Transverse colon (tissue), 4 donors: ENCODE measurements around the gene CCDC159. TPM values are rescaled to one million over a fixed set of nuclear protein-coding genes. Genes with fewer than 3 reads are reported as not detected.
A peak's percentile ranks its signal among the peaks of the same experiment; 100 is the strongest.

Experiments used
- DNase-seq: peaks from one replicate; pipeline ENCODE4 v3.0.0-alpha.2; 2019
- H3K27ac ChIP-seq, 4 donors: fragments of 200-600 bp; sonication (generic); 2 replicates each; pipeline ENCODE4 v1.5.1; 2016 to 2018; ENCODE audit warnings: inconsistent platforms in 4 of 4
- H3K27me3 ChIP-seq: fragments of 200-600 bp; sonication (generic); 2 replicates; pipeline ENCODE4 v1.5.1; 2017; ENCODE audit warnings: inconsistent platforms
- H3K36me3 ChIP-seq, 4 donors: fragments of 200-600 bp; sonication (generic); 2 replicates each; pipeline ENCODE4 v1.5.1; 2017 to 2019; ENCODE audit warnings: inconsistent platforms in 4 of 4
- H3K4me1 ChIP-seq, 4 donors: fragments of 200-600 bp; sonication (generic); 2 replicates each; pipeline ENCODE4 v1.5.1; 2017 to 2020; ENCODE audit warnings: inconsistent platforms in 4 of 4
- H3K4me3 ChIP-seq, 4 donors: fragments of 200-600 bp; sonication (generic); 1 replicate in 1 of 4; 2 replicates in 3 of 4; pipeline versions ENCODE4 v1.5.1 to v1.6.1; 2017 to 2019; ENCODE audit warnings: inconsistent platforms in 4 of 4
- H3K9me3 ChIP-seq, 2 donors: fragments of 200-600 bp; sonication (generic); 2 replicates each; pipeline ENCODE4 v1.5.1; 2017 to 2019; ENCODE audit warnings: inconsistent platforms in 2 of 2
- CTCF ChIP-seq, 5 experiments: fragments of 200-600 bp in 3 of 5; fragments of 450-650 bp in 2 of 5; sonication (generic) in 3 of 5; IDR thresholded peaks; 1 replicate in 2 of 5; 2 replicates in 3 of 5; pipeline ENCODE4 v1.5.1; 2016 to 2017; ENCODE audit warnings: antibody characterized with exemption in 5 of 5, inconsistent platforms in 3 of 5, mild to moderate bottlenecking in 2 of 5, moderate library complexity in 1 of 5
- EP300 ChIP-seq: sonication (generic); formaldehyde crosslinking; IDR thresholded peaks from one replicate; pipeline ENCODE4 v1.6.1; 2017; ENCODE audit warnings: antibody characterized with exemption, low read depth
- POLR2A ChIP-seq: fragments of 450-650 bp; IDR thresholded peaks from one replicate; pipeline ENCODE4 v1.6.1; 2016; ENCODE audit warnings: antibody characterized with exemption, mild to moderate bottlenecking, moderate library complexity
- POLR2AphosphoS5 ChIP-seq, 3 donors: sonication (generic); formaldehyde crosslinking; IDR thresholded peaks; one replicate each; pipeline ENCODE4 v1.6.1; 2016; ENCODE audit warnings: antibody characterized with exemption in 3 of 3
- WGBS, 2 donors: methylation state at CpG; one replicate each; pipeline ENCODE4 v1.1.5; 2018; ENCODE audit warnings: low coverage in 1 of 2; 5-methylcytosine and 5-hydroxymethylcytosine counted together
- in situ Hi-C, 4 donors: fragments of 200-750 bp; cut with MboI; loops; one replicate each; pipeline versions ENCODE4 v1.15.0 to v1.15.1; 2017; ENCODE audit warnings: low sequenced_read_pairs in 3 of 4, low pct_ligation_motif_present in 1 of 4, low pct_unique_long_range_greater_than_20kb in 1 of 4
- intact Hi-C: fragments of 100-400 bp; cut with DNase I; formaldehyde crosslinking; loops from one replicate; pipeline ENCODE4 v1.15.1; 2023; ENCODE audit warnings: low total_unique reads
- total RNA-seq, 4 donors: library from RNA; depleted of rRNA; stranded (reverse); fragments of >200 nt; gene quantifications; one replicate each; pipeline ENCODE4 v1.1.0, GENCODE V29; 2016

CCDC159 gene
- total RNA-seq, 4 donors from 2014 or later: 13.8 to 1,153 (median 26.1) TPM

GRCh38 chr19:11356074-11356397 is 9.7 kb downstream of the CCDC159 start:
- Histone ChIP-seq H3K36me3 (no peaks in the 10 kb centered on the region), H3K27me3 (no peaks in the 10 kb centered on the region), H3K4me1 (peaks cover 0 to 12% (median 8%) of the 10 kb centered on the region in 4 donors), H3K9me3 (no peaks in the 10 kb centered on the region), H3K4me3 (peak overlapping the region in 2 of 4 donors; percentile 56 to 60), H3K27ac (peak overlapping the region in 1 of 4 donors; percentile 60)
- intact Hi-C loops: no loop called here
- in situ Hi-C loops: no loop called here
- WGBS, 2 donors: 86% methylated on average over 6 of the region's 6 CpGs; no CpG with 5 or more reads in 1 of the 2 donors
- TF ChIP-seq CTCF (IDR thresholded peaks at IDR 0.05): no peak
- no peak for TF ChIP-seq POLR2AphosphoS5 (IDR thresholded peaks at IDR 0.05)
- no peak for TF ChIP-seq POLR2A
- no peak for TF ChIP-seq EP300
- DNase-seq: no peak

DNA sequence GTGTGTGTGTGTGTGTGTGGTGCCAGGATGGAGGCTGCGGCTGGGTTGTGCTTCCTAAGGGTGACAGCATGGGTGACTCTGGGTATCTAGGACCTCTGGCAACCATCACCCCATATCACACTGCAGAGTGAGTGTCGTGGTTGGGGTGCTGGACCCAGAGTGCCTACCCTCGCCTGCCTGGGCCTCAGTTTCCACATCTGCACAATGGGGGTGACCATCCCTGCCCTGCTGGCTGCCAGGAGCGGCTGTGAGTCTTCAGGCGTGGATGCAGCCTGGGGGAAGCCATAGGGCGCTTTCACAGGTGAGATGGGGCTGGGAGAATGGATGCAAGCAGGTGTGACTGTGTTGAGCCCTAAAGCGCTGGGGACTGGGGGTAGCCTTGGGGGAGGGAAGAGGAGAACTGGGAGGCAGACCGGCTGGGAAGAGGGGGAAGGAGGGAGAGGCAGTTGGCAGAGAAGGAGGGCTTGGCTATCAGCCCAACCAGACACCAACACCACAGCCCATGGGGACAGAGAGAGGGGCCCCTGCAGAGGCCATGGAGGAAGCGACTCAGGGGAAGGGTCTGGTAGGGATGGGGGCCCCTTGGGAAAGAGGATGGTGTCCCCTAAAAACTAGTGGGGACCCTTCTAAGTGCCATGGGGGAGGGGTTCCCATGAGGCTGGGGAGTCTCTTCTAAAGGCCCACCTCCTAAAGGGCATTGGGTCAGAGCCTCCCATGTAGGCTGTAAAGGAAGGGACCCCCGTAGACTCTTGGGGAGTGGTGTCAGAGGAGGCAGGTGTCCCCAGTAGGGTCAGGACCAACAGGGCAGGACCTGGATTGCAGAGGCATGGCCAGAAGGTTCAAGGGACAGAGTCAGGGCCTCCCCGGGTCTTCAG is 10.6 kb downstream of the CCDC159 start:
- Histone ChIP-seq H3K36me3 (no peaks in the 10 kb centered on the region), H3K9me3 (no peaks in the 10 kb centered on the region), H3K27ac (no peak overlapping the region), H3K27me3 (no peaks in the 10 kb centered on the region), H3K4me1 (peaks cover 0 to 14% (median 12%) of the 10 kb centered on the region in 4 donors), H3K4me3 (no peak overlapping the region)
- in situ Hi-C loops (no loop called here), intact Hi-C loops (no loop called here)
- no peak for DNase-seq
- WGBS, 2 donors: 67 to 83% methylated on average over 3 to 11 of the region's 11 CpGs
- no peak for TF ChIP-seq EP300
- TF ChIP-seq POLR2A: no peak
- TF ChIP-seq CTCF (IDR thresholded peaks at IDR 0.05): no peak
- no peak for TF ChIP-seq POLR2AphosphoS5 (IDR thresholded peaks at IDR 0.05)

GRCh38 chr19:11359421-11359820 is 13.1 kb downstream of the CCDC159 start:
- Histone ChIP-seq H3K9me3 (no peaks in the 10 kb centered on the region), H3K27ac (no peak overlapping the region), H3K36me3 (peaks cover 0 to 5% (median 0%) of the 10 kb centered on the region in 4 donors), H3K4me3 (no peak overlapping the region), H3K4me1 (peaks cover 0 to 16% (median 13%) of the 10 kb centered on the region in 4 donors), H3K27me3 (no peaks in the 10 kb centered on the region)
- in situ Hi-C loops: no loop called here
- no peak for DNase-seq
- intact Hi-C loops: no loop called here
- TF ChIP-seq POLR2A: no peak
- TF ChIP-seq POLR2AphosphoS5 (IDR thresholded peaks at IDR 0.05): no peak
- no peak for TF ChIP-seq EP300
- TF ChIP-seq CTCF (IDR thresholded peaks at IDR 0.05): no peak
- 87% methylated on average over 11 of the region's 11 CpGs; no CpG with 5 or more reads in 1 of the 2 donors for WGBS, 2 donors

GRCh38 chr19:11361037-11361770 is 14.9 kb downstream of the CCDC159 start:
- in situ Hi-C loops (no loop called here), intact Hi-C loops (no loop called here)
- peaks cover 0 to 9% (median 5%) of the 10 kb centered on the region in 4 donors for H3K4me1 ChIP-seq
- WGBS, 2 donors: 29 to 59% methylated on average over 6 to 43 of the region's 43 CpGs
- H3K9me3 ChIP-seq: no peaks in the 10 kb centered on the region
- no peaks in the 10 kb centered on the region for H3K27me3 ChIP-seq
- peak overlapping the region in 2 of 4 donors; percentile 10 to 25 for H3K4me3 ChIP-seq
- TF ChIP-seq POLR2AphosphoS5 (IDR thresholded peaks at IDR 0.05): no peak
- peak overlapping the region in 1 of 4 donors; percentile 27 for H3K27ac ChIP-seq
- H3K36me3 ChIP-seq: peaks cover 0 to 5% (median 0%) of the 10 kb centered on the region in 4 donors
- DNase-seq: peak; percentile 92
